IMR-90 (cell line): ENCODE measurements around the gene DNMT3A. TPM values are rescaled to one million over a fixed set of nuclear protein-coding genes. Genes with fewer than 3 reads are reported as not detected.

Source experiments
- ATAC-seq: fragments of 200-7000 bp; cut with Tn5 transposase; 2 replicates; pipeline ENCODE4 v1.9.1; 2020; ENCODE audit warnings: low read depth, mild to moderate bottlenecking, moderate library complexity
- BruUV-seq: library from RNA; stranded (reverse); fragments of 400-500 nt; replicated peaks from 2 replicates; lab custom pipeline; 2021; lab: Mats Ljungman, UMichigan
- CTCF ChIA-PET: fragments of 300-600 bp; formaldehyde crosslinking; extraction: SDS; loops from one replicate; lab custom pipeline; 2021; ENCODE audit warnings: antibody characterized with exemption; lab: Yijun Ruan, JAX
- POLR2A ChIA-PET: fragments of 300-600 bp; sonication (Branson Sonifier 250); formaldehyde crosslinking; loops from one replicate; lab custom pipeline; 2022; ENCODE audit warnings: antibody characterized with exemption; ENCODE audit not compliant: unreplicated experiment; lab: Charles Lee
- DNase-seq: peaks from one replicate; pipeline ENCODE4 v3.0.0; 2013
- H2AFZ ChIP-seq: replicated peaks from 2 replicates; pipeline ENCODE3; 2013; ENCODE audit warnings: low read length, mild to moderate bottlenecking; ENCODE audit not compliant: poor library complexity
- H2AK5ac ChIP-seq: 2 replicates; pipeline ENCODE4 v1.6.1; 2013; ENCODE audit warnings: low read depth, low read length, inconsistent platforms
- H2AK9ac ChIP-seq: replicated peaks from 2 replicates; pipeline ENCODE3; 2013; ENCODE audit warnings: mild to moderate bottlenecking, low read depth, low read length, moderate library complexity; ENCODE audit not compliant: poor library complexity
- H2BK120ac ChIP-seq: 2 replicates; pipeline ENCODE4 v1.6.1; 2013; ENCODE audit warnings: low read depth, low read length, inconsistent platforms
- H2BK15ac ChIP-seq: 3 replicates; pipeline ENCODE4 v1.6.1; 2013; ENCODE audit warnings: low read depth, low read length, inconsistent platforms
- H2BK20ac ChIP-seq: 2 replicates; pipeline ENCODE4 v1.6.1; 2013; ENCODE audit warnings: low read depth, mild to moderate bottlenecking, inconsistent platforms, low read length, moderate library complexity
- H2BK5ac ChIP-seq: 2 replicates; pipeline ENCODE4 v1.6.1; 2013; ENCODE audit warnings: mild to moderate bottlenecking, low read depth, low read length, inconsistent platforms; ENCODE audit not compliant: poor library complexity, severe bottlenecking
- H3K14ac ChIP-seq: replicated peaks from 2 replicates; pipeline ENCODE4 v1.6.1; 2013; ENCODE audit warnings: low read depth, low read length, inconsistent platforms
- H3K18ac ChIP-seq: 2 replicates; pipeline ENCODE4 v1.6.1; 2013; ENCODE audit warnings: low read depth, low read length, control low read depth
- H3K23ac ChIP-seq: 2 replicates; pipeline ENCODE4 v1.6.1; 2013; ENCODE audit warnings: low read depth, low read length, inconsistent platforms
- H3K27ac ChIP-seq: 2 replicates; pipeline ENCODE4 v1.5.1; 2013; ENCODE audit warnings: mild to moderate bottlenecking, control low read depth, low read length; ENCODE audit not compliant: insufficient read depth
- H3K27me3 ChIP-seq: 2 replicates; pipeline ENCODE4 v1.6.1; 2013; ENCODE audit warnings: low read length; ENCODE audit not compliant: control insufficient read depth, insufficient read depth
- H3K36me3 ChIP-seq: 2 replicates; pipeline ENCODE4 v1.6.1; 2013; ENCODE audit warnings: low read length, mixed read lengths; ENCODE audit not compliant: control insufficient read depth, insufficient read depth
- H3K4ac ChIP-seq: 2 replicates; pipeline ENCODE4 v1.6.1; 2013; ENCODE audit warnings: low read depth, low read length, inconsistent platforms
- H3K4me1 ChIP-seq: 2 replicates; pipeline ENCODE4 v1.6.1; 2013; ENCODE audit warnings: low read length, mixed read lengths; ENCODE audit not compliant: control insufficient read depth, insufficient read depth
- H3K4me2 ChIP-seq: 2 replicates; pipeline ENCODE4 v1.6.1; 2013; ENCODE audit warnings: low read depth, mild to moderate bottlenecking, control low read depth, low read length, moderate library complexity
- H3K4me3 ChIP-seq: 2 replicates; pipeline ENCODE4 v1.5.1; 2013; ENCODE audit warnings: low read depth, mild to moderate bottlenecking, control low read depth, low read length, moderate library complexity; ENCODE audit not compliant: insufficient read depth
- H3K56ac ChIP-seq: 2 replicates; pipeline ENCODE4 v1.6.1; 2013; ENCODE audit warnings: low read length, inconsistent platforms; ENCODE audit not compliant: insufficient read depth; ENCODE audit errors: extremely low read depth
- H3K79me1 ChIP-seq, 2 experiments: 2 replicates each; pipeline ENCODE4 v1.6.1; 2013; ENCODE audit warnings: low read length in 2 of 2, inconsistent platforms in 1 of 2, low read depth in 1 of 2
- H3K9ac ChIP-seq: 2 replicates; pipeline ENCODE4 v1.6.1; 2013; ENCODE audit warnings: low read depth, low read length, control low read depth
- H3K9me1 ChIP-seq: 2 replicates; pipeline ENCODE4 v1.6.1; 2013; ENCODE audit warnings: low read length, inconsistent platforms; ENCODE audit not compliant: insufficient read depth
- H3K9me3 ChIP-seq: 2 replicates; pipeline ENCODE4 v1.6.1; 2013; ENCODE audit warnings: low read length; ENCODE audit not compliant: control insufficient read depth, insufficient read depth
- H4K20me1 ChIP-seq: 2 replicates; pipeline ENCODE4 v1.6.1; 2013; ENCODE audit warnings: low read length, inconsistent platforms; ENCODE audit not compliant: insufficient read depth
- H4K5ac ChIP-seq: 2 replicates; pipeline ENCODE4 v1.6.1; 2013; ENCODE audit warnings: mild to moderate bottlenecking, low read depth, low read length, control low read depth
- H4K8ac ChIP-seq, 2 experiments: 2 replicates each; pipeline ENCODE4 v1.6.1; 2013; ENCODE audit warnings: low read depth in 2 of 2, low read length in 2 of 2, control low read depth in 1 of 2, inconsistent platforms in 1 of 2
- H4K91ac ChIP-seq: 2 replicates; pipeline ENCODE4 v1.6.1; 2013; ENCODE audit warnings: low read depth, low read length, inconsistent platforms; ENCODE audit not compliant: insufficient read depth
- CHD1 ChIP-seq: IDR thresholded peaks from 2 replicates; pipeline ENCODE4 v1.6.1; 2012; ENCODE audit warnings: low read depth, low read length, improper control_type of control experiment
- CTCF ChIP-seq: conservative IDR thresholded peaks from 2 replicates; pipeline ENCODE4 v1.5.1; 2012; ENCODE audit warnings: mild to moderate bottlenecking, low read depth, low read length, improper control_type of control experiment
- FOS ChIP-seq: fragments of 150-350 bp; IDR thresholded peaks from 2 replicates; pipeline ENCODE4 v1.6.1; 2016; ENCODE audit warnings: low read depth, low read length
- MXI1 ChIP-seq: IDR thresholded peaks from 2 replicates; pipeline ENCODE4 v1.6.1; 2012; ENCODE audit warnings: low read depth, mild to moderate bottlenecking, low read length, moderate library complexity, borderline replicate concordance
- NFE2L2 ChIP-seq: fragments of 150-350 bp; IDR thresholded peaks from 2 replicates; pipeline ENCODE4 v1.6.1; 2016; ENCODE audit warnings: low read depth, mild to moderate bottlenecking, low read length
- RAD21 ChIP-seq: IDR thresholded peaks from 2 replicates; pipeline ENCODE4 v1.6.1; 2012; ENCODE audit warnings: low read length, improper control_type of control experiment
- RCOR1 ChIP-seq: IDR thresholded peaks from 2 replicates; pipeline ENCODE4 v1.6.1; 2012; ENCODE audit warnings: mild to moderate bottlenecking, low read length, improper control_type of control experiment; ENCODE audit not compliant: insufficient replicate concordance
- RFX5 ChIP-seq: IDR thresholded peaks from 2 replicates; pipeline ENCODE4 v1.8.0; 2012; ENCODE audit warnings: low read depth, mild to moderate bottlenecking, low read length, moderate library complexity
- SMC3 ChIP-seq: fragments of 150-350 bp; IDR thresholded peaks from 2 replicates; pipeline ENCODE4 v1.6.1; 2016; ENCODE audit warnings: low read depth, mild to moderate bottlenecking, antibody characterized with exemption, low read length, moderate library complexity
- whole genome bisulfite sequencing, 2 experiments: methylation state at CpG; one replicate each; pipeline versions ENCODE4 v1.1.5 to v1.1.7; 2013; ENCODE audit warnings: missing lambda C conversion rate in 2 of 2; ENCODE audit not compliant: insufficient read length in 1 of 2; ENCODE audit errors: extremely low coverage in 2 of 2; 5-methylcytosine and 5-hydroxymethylcytosine counted together
- dilution Hi-C: fragments of 300-500 bp; cut with HindIII; formaldehyde crosslinking; loops from one replicate; pipeline ENCODE4 v1.14.3; 2018; ENCODE audit warnings: low sequenced_read_pairs; ENCODE audit not compliant: unreplicated experiment
- in situ Hi-C: fragments of 300-500 bp; cut with MboI; formaldehyde crosslinking; loops from 3 replicates; pipeline ENCODE4 v1.14.3; 2019; ENCODE audit warnings: low sequenced_read_pairs, inconsistent platforms, mixed read lengths
- intact Hi-C: fragments of 100-400 bp; cut with micrococcal nuclease; formaldehyde crosslinking; loops from 2 replicates; pipeline ENCODE4 v1.10.0; 2022
- polyA plus RNA-seq, 3 experiments: library from polyadenylated mRNA; depleted of rRNA; stranded (reverse); fragments of >200 nt; gene quantifications; 2 replicates each; pipeline ENCODE4 v1.2.3, GENCODE V29; 2012; ENCODE audit warnings: low replicate concordance in 1 of 3
- total RNA-seq: library from RNA; depleted of rRNA; stranded (reverse); fragments of >200 nt; gene quantifications from 2 replicates; pipeline ENCODE4 v1.2.3, GENCODE V29; 2012

The DNMT3A gene
- total and polyA plus RNA-seq, 2 of the 4 experiments (the other 2 are of a cell fraction): 4.4 to 9.7 TPM

- Histone ChIP-seq H3K9ac (no peak overlapping the region), H3K4me3 (no peak overlapping the region), H3K9me3 (no peaks in the 10 kb centered on the region), H3K27me3 (no peaks in the 10 kb centered on the region), H3K27ac (no peak overlapping the region), H3K4me2 (no peak overlapping the region), H2AK9ac (no peak overlapping the region), H3K14ac (no peak overlapping the region), H3K4ac (no peak overlapping the region), H2BK120ac (no peak overlapping the region), H3K4me1 (peaks cover 5% of the 10 kb centered on the region), H2AK5ac (no peak overlapping the region), H3K23ac (no peak overlapping the region), H3K79me1 (no peaks in the 10 kb centered on the region), H3K56ac (no peak overlapping the region), H2BK5ac (no peak overlapping the region), H2AFZ (no peak overlapping the region), H3K36me3 (peaks cover 20% of the 10 kb centered on the region; the same call in 1 of the 2 replicates), H4K5ac (no peak overlapping the region), H3K18ac (no peak overlapping the region), H3K9me1 (peaks cover 7% of the 10 kb centered on the region; the same call in 1 of the 2 replicates), H2BK20ac (no peak overlapping the region), H2BK15ac (no peak overlapping the region), H4K20me1 (no peaks in the 10 kb centered on the region), H4K91ac (no peak overlapping the region), H4K8ac (no peak overlapping the region)
- ATAC-seq: no peak
- ChIA-PET CTCF (no interaction called here), POLR2A (no interaction called here)
- BruUV-seq: no TSS peak
- TF ChIP-seq CHD1 (no peak), NFE2L2 (no peak), FOS (no peak), SMC3 (no peak), RCOR1 (no peak), RFX5 (no peak), RAD21 (no peak), MXI1 (no peak), CTCF (no peak)
- DNase-seq: no peak
- in situ Hi-C loops: no loop called here
- dilution Hi-C loops: no loop called here
- WGBS, 2 experiments: 87% methylated on average over 3 of the region's 10 CpGs; no CpG with 5 or more reads in 1 of the 2 experiments
- intact Hi-C loops: no loop called here
These were observed 61.6 kb downstream of the DNMT3A start for GRCh38 chr2:25280051-25280687.
